ENCODE results near the gene LY6G5C.

Gene LY6G5C, protein sequence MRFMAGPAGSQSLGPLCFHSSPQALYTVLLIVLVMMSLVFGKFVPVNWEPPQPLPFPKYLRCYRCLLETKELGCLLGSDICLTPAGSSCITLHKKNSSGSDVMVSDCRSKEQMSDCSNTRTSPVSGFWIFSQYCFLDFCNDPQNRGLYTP

DNA sequence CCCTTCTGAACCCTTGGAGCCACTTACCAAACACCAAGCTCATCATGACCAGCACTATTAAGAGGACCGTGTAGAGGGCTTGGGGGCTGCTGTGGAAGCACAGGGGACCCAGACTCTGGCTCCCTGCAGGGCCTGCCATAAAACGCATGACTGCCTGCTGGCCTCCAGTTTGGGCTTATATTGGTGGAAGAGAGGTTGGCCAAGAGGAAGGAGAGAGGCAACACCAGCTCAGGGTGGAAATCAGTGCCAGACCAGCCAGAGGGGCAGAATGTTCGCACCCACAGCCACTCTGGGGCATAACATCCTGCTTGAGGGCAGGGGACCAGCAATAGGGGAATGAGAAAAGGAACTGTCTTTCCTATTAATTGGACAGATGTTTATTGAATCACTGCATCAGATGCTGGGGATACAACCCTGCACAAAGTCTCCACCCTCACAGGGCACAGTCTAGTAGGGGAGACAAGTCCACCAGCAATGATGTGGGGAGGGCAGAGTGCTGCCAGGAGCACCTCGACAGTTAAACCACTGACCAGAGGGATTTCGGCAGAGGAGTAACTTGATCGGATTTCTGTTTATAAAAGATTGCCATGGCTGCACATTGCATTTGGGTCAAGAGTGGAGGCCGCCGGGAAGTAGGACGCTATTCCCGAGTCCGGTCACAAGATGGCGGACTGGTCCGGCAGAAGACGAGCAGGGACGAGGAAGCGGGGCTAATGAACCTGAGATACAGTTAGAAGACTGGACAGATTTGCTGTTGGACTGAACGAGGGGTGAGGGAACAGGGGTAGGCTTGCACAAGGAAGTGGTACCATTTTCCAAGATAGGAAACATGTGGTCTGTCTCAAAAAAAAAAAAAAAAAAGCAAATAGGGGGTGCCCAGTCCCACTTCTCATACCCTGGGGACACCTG, at the start of gene LY6G5C:
Gene LY6G5C (minus strand): TSS at position 842 of the 909 bp plus-strand sequence. CDS start 694 bp downstream, at position 148.
- DNase-seq: peak; percentile 81

DNA sequence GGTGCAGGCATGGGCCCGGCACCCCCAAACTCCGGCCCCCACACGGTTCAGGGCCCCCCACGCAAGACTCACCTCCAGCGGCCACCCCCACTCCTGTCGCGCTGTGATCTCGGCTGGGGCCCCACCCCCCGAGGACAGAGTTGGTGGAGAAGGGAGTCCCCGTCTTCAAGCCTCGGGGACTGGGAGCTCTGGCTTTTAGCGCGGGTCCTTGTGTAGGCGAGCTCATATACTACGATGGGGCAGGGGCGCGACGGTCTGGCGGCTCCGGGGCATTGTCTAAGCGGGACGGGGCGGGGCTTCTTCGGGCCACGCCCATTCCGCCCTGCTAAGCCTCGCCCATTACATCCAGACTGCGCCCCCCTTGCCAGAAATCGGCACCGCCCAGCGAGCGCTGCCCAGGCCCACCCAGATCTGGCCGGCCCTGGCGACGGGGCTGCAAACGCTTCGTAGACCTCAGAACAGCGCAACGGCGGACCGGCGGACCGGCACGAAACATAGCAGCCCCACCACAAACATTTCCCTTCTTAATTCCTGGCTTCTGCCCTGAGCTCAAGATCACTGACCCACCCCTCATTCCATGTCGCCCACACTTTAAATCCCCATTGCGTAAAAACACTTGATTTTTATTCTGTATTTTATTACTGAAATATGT, 49.2 kb upstream of the LY6G5C start:
- DNase-seq: peak; percentile 83

DNA sequence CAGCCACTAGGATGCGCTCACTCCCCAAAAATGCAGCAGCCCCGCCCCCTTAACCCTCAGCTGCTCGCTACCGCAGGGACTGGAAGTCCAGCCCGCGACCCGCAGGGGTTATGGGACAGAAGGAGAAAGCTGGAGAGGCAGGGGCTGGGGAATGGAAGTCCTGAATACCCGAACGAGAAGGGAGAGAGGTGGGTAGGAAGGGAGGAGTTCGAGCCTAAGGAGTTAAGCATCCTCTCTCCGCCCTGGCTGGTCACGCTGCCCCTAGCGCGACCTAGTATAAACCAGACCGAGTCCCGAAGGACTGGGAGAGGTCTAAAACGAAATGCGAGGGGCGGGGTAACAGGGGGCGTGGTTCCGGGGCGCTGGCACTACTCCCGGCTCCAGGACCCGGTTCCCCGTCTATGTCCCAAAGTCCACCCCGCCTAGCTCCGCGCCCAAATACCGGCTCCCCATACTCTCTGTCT, 48.7 kb upstream of the LY6G5C start:
- peak; percentile 83 for DNase-seq

DNA sequence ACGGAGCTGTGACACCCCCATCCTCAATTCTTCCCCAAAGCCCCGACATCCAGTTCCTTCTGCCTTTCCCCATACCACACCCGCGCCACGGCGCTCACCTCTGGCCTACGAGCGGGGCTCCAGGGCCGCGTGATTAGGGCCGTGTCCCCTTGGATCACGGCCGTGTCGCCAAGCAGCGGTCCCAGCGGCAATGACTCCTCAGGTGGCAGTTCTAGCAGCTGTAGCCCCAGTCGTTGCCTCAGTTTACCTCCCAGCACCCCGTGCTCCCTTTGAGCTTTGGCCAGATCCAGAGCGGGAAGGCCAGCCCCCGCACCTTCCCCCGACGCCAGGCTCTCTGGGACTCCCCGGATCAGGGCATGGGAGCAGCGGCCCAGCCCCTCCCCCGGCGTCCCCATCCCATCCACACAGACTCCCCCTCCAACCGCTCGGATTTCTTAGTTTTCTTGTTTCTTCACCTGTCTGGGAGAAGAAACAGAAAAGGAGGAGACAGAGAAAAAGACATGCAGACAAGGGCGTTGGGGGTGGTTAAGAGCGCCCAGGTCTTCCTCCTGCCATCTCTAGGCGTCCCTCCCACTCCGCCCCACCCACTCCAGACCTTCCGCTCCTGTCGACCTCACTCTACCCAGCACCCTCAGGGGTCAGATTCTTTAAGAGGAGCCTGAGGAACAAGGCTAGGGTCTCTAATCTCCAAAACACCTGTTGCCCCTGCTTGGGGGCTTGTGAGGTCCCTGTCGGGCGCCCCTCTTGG, 48.1 kb upstream of the LY6G5C start, which contains the start of gene DDAH2:
Gene DDAH2 (minus strand): TSS at position 533 of the 748 bp plus-strand sequence. CDS start 138 bp downstream, at position 395.
- no peak for DNase-seq

DNA sequence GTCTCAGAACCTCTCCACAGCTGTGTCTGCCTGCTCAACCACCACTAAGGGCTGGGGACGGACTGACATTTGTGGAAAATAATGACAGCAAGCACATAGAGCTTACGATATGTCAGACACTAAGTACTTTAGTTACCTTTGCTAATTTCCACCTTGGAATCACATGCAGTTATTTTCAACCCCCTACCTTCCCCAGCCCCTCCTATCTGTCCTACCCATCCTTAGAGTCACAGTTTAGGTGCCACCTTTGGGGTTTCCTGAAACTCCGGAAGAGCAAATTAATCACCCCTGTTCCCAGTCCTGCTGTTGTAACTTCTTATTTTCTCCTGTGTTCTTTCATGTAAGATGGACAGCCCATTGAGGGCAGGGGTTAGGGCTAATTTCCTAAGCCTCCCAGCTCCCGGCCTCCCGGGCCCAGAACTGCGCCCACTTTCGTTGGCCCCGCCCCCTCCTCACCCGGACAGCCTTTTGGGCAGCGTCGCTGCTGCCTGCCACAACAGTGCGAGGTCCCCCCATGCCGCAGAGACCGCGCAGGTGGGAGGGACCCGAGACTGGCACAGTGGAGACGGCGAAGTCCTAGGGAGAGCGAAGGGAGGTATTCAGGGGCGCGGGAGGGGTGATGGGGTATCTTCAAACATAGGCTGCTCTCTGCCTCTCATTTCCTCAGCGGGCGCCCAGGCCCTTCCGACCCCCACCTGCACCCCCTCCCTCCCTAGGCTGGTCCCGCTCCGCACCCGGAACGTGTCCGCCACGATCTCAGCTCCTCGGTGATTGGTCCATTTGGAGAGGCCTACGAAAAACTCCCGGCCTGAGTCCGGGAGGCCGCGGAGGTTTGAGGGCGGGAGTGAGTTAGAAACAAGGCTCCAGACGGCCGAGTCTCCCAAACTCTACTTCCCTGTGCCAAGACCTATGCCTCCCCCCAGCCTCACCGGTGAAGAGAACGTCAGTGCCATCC, 47.1 kb upstream of the LY6G5C start:
- DNase-seq: no peak

DNA sequence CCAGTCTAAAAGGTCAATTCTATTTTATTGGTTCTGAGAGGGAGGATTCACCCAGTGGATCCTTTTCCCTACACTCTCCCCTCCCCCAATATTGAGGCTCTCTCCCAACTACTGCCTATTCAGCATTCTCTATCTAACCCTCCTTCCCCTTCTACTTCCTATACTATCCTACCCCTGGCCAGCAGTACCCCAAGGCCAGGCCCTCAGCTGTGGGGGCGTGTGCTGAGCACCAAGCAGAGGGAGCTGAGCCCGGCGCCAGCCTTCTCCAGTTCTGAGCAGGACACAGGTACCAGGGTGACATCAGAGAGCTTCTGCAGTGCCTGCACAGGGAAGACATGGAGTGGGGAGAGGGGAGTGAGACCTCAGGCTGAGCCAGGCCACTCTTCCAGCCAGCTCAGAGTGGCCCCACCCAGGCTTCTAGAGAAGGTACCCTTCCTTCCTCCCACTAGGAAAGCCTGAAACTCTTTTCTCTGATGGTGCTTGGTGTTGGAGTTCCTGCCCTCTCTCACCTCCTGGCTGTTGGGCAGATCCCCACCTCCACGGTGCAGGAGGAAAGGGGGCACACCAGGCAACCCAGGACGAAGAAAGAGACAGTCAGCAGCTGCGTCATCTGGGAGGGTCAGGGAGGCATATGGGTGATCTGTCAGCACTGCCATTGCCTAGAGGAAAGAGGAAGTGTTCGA, 46.3 kb upstream of the LY6G5C start:
- peak; percentile 50 for DNase-seq

DNA sequence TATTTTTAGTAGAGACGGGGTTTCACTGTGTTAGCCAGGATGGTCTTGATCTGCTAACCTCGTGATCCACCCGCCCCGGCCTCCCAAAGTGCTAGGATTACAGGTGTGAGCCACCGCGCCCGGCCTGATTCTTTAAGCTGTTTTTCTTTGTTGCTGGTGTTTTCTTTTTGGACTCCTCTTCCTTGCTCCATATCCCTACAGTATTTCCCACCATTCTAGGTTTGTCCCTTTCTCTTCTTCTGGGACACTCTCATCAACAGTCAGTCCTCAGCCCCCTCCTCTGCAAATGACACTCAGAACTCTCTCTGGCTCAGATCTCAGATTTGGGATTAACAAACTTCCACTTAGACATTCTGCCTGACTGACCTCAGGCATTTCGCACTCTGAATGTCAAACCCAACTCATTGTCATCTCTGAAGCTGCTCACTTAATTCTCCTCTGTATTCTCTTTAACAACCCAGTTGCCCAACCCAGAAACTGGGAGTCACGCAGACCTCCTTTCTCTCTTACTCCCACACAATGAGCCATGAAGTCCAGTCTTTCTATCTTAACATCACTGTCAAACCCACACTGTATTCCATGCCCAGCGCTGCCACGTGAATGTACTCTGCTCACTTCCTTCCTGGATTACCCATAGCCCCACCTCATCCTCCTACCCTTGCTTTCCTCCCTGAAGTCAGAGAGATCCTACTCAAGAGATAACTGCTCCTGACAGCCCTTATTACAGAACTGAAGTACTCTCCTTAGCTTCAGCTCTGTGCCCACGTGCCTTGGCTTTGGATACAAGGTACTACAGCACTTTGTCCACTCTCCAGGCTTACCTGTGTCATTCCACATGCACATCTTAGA, 44.9 kb upstream of the LY6G5C start:
- DNase-seq: peak; percentile 55

DNA sequence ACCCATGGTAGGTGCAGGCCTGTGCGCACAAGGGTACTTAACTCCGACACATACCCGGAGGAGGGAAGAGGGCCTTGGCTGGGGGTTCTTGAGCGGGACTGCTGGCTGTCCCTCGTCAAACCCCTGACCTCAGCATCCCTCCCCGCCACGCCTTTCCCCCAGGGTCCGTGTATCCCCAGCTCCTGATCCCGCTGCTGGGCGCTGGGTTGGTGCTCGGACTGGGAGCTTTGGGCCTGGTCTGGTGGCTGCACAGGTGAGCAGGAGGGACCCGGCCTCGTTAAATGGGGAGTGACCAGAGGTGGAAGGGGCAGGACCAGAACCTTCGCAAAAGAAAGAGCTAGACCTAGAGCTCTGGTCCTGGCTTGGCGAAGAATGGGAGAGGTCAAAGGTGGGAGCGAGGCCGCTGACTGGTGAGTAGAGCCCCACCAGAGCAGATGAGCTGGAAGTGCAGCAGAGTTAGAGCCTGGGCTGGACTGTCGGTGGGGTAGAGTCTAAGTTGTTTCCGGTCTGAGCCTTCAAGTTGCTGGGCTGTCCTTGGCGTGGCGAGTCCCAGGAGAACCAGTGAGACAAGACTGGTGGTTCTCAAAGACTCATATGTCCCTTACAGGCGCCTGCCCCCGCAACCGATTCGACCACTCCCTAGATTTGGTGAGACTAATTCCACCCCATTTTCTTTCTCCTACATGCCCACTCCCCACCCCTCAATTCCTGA, 43.3 kb upstream of the LY6G5C start:
- DNase-seq: no peak

DNA sequence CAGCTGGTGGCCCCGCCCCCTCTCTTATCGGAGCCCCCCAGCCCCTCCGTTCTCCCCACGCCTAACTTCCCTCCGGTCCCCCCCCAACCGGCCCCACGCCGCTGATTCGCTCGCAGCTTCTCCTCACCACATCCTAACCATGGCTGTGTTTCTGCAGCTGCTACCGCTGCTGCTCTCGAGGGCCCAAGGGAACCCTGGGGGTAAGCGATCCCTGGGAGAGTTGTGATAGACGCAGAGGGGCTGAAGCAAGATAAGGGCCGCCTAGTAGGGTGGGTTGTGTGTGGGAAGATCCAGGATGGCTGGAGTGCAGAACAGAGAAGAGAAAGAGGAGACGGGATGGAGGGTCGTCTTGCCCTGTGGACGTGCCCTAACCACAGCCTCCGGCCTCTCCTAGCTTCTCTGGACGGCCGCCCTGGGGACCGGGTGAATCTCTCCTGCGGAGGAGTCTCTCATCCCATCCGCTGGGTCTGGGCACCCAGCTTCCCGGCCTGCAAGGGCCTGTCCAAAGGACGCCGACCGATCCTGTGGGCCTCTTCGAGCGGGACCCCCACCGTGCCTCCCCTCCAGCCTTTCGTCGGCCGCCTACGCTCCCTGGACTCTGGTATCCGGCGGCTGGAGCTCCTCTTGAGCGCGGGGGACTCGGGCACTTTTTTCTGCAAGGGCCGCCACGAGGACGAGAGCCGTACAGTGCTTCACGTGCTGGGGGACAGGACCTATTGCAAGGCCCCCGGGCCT, 42.5 kb upstream of the LY6G5C start, which contains the start of gene MPIG6B:
Gene MPIG6B (plus strand): TSS at position 129 of the 735 bp plus-strand sequence. CDS start 11 bp downstream, at position 140.
- no peak for DNase-seq

DNA sequence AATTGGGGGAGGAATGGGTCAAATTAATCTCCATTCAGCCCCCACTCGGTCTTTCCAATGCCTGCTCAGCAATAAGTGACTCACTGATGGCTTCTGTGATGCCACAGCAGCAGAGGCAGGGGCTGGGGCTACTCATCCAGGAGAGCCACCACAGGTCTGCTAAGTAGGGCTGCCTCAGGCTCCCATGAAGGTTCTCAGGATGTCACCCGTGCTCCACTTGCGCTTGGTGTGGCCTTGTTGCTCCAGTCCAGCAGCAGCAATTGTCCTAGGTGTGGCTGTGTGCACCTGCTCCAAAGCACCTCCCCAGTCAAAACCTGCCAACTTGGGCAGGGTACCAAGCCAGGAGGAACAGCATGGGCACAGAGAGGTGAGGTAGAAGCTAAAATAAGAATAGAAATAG, 41.3 kb upstream of the LY6G5C start:
- DNase-seq: no peak

DNA sequence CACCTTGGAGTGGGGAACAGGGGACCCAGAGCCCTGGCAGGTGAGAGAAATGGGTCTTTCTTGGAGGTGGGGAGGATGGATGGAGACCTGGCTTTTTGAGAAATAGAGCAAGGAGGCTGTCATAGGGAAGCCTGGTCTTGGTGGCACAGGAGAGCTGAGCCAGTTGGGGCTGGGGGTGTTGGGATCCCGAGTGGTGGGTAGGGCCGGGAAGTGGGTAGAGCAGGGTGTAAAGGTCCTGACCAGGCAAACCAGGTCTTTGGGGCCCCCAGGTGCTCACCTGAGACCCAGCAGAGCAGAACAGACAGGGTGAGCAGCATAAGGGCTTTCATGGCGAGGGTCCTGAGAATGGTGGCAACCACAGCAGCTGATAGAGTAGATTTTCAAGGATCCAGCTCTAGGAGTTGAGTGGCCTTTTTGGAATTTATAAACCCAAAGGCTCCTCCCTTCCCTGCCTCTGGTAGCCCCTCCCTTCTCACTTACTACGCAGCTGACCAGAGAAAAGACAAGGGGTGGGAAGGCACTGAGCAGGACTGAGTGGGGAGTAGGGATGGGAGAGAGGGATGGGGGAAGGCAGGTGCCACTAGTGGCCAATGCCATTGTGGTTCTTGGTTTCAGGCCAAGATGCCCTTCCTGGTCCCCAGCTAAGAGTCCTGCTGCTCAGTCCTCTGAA, 40.6 kb upstream of the LY6G5C start, which contains the start of gene LY6G6C:
Gene LY6G6C (minus strand): TSS at position 396 of the 670 bp plus-strand sequence. CDS start 67 bp downstream, at position 329.
- DNase-seq: no peak

DNA sequence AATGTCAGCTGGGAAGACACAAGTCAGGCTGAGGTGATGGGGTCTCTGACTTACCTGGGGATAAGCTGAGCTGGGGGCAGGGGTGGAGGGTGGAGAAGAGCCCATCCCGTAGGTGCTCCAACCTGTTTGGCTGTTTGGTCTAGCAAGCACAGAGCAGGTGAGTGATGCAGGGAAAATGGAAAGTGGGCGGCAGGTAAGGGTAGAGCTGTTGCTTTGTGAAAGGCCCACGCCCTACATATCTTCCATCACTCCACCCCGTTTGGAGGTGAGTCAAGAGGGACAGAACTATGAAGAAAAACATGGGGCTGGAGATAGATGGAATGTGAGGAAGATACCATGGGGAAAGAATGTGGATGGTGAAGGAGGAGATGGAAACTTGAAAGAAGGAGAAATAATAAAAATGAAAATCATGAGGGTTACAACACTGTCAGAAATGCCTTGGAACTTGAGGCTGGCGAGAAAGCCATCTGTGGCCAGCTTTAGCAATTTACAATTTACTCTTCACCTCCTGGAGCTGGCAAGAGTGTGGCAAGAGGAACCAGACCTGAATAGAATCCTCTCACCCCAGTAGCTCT, 39.4 kb upstream of the LY6G5C start:
- DNase-seq: no peak

DNA sequence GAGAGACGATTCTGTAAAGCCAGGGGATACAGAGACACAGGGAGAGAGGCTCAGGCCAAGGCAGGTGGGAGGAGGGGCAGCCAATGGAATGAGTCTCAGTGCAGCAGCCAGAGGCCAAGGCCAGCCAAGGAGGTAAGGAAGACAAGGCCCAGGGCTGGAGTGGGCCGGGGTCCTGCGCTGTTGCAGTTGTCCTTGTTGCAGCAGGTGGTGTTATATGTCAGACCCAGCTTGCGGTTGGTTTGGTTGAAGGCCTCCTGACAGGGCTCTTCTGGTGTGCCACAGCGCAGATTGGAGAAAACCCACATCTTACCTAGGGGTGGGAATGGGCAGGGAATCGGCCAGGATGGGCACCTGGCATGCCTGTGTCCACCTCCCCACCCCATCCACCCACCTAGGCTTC, 38.1 kb upstream of the LY6G5C start:
- DNase-seq: no peak

DNA sequence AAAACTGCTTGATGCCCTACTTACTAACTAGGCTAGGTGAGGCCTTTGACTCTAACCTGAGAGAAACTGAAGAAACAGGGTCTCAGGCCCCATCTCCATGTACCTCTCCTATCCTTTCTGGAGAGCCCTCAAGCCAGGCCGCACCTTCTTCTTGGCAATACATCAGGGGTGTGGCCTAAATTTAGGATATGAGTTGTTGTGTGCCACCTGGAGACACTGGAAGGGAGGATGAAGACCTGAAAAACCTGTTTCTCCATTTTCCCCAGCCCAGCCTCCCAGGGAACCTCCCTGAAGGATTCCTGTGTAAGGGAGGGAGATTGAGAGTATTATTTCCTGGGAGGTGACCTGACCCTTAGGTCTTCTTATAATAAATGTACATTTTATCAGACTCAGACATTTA, 37.4 kb upstream of the LY6G5C start:
- DNase-seq: no peak

DNA sequence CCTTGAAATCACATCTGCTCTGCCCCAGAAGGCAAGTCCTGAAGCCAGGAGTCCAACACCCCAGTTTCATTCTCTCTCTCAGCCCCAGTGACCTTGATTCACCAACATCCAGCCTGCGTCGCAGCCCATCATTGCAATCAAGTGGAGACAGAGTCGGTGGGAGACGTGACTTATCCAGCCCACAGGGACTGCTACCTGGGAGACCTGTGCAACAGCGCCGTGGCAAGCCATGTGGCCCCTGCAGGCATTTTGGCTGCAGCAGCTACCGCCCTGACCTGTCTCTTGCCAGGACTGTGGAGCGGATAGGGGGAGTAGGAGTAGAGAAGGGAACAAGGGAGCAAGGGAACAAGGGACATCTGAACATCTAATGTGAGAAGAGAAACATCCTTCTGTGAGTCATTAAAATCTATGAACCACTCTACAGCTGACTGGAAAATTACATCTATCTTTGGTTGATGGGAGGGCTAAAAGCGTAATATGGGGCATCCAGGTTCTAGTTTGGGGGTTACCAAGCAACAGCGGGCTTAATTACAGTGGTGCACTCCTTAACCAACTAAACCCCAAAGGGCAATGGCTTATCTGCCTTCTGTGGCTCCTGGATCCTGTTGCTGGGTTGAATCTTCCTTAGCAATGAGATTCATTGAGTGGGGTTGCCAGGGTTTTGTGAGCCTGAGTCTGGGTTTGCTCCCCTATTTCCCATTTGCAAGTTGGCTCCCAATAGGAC, 36.8 kb upstream of the LY6G5C start:
- no peak for DNase-seq

Measured in hematopoietic multipotent progenitor cell treated with erythropoietin and hydrocortisone succinate and interleukin-3 and kit ligand, for 8 days (in vitro differentiated cells).